ENCODE results near the gene MC1R. TPM values are rescaled to one million over a fixed set of nuclear protein-coding genes. Genes with fewer than 3 reads are reported as not detected.
"Not testable (repeated sequence)": the region's sequence is repeated elsewhere in the genome, so short reads cannot be mapped to it uniquely, and the experiment has no call there.

The MC1R gene
- total RNA-seq, 4 donors from 2014 or later, result 2.0 to 5.0 (median 2.9) TPM

DNA sequence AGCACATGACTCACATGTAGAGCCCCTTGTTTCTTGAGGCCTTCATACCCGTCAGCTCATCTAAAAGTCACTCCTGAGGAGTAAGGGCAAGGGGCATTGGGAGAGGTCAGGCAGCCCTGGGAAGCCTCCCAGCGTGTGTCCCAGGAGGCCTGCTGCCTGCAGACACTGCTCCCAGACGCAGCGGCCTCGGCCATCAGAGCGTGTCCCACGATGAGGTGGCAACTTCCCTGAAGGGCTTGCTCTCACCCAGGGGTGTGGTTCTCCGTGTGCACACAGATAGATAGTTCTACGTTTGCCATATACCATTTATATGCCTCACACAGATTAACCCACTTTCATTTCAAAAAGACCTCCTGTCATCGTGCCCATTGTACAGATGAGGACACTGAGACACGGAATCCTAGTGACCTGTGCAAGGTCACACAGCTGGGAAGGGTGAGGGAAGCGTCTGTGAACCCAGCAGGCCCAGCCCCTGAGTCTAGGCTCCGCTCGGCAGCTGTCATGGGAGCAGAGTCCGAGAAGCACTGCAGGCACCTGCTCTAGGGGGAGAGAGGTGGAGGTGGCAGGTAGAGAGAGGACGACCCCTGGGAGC lies 12.7 kb downstream of the MC1R start:
- DNase-seq (ENCODE audit: extremely low spot score), result no peak
- Histone ChIP-seq H3K27ac (replicated peaks in 1 of 4) (no peak overlapping the region), H3K27me3 (peaks cover 0 to 56% (median 9%) of the 10 kb centered on the region in 4 donors), H3K4me1 (peaks cover 3 to 5% (median 4%) of the 10 kb centered on the region in 4 donors), H3K36me3 (peaks cover 0 to 3% (median 0%) of the 10 kb centered on the region in 4 donors), H3K9me3 (no peaks in the 10 kb centered on the region), H3K4me3 (no peak overlapping the region)
- WGBS, result 78% methylated on average over 12 of the region's 16 CpGs
- intact Hi-C loops (cut with DNase I), result no loop called here
- TF ChIP-seq, protein P1, sequence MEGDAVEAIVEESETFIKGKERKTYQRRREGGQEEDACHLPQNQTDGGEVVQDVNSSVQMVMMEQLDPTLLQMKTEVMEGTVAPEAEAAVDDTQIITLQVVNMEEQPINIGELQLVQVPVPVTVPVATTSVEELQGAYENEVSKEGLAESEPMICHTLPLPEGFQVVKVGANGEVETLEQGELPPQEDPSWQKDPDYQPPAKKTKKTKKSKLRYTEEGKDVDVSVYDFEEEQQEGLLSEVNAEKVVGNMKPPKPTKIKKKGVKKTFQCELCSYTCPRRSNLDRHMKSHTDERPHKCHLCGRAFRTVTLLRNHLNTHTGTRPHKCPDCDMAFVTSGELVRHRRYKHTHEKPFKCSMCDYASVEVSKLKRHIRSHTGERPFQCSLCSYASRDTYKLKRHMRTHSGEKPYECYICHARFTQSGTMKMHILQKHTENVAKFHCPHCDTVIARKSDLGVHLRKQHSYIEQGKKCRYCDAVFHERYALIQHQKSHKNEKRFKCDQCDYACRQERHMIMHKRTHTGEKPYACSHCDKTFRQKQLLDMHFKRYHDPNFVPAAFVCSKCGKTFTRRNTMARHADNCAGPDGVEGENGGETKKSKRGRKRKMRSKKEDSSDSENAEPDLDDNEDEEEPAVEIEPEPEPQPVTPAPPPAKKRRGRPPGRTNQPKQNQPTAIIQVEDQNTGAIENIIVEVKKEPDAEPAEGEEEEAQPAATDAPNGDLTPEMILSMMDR (IDR thresholded peaks at IDR 0.05), result no peak

DNA sequence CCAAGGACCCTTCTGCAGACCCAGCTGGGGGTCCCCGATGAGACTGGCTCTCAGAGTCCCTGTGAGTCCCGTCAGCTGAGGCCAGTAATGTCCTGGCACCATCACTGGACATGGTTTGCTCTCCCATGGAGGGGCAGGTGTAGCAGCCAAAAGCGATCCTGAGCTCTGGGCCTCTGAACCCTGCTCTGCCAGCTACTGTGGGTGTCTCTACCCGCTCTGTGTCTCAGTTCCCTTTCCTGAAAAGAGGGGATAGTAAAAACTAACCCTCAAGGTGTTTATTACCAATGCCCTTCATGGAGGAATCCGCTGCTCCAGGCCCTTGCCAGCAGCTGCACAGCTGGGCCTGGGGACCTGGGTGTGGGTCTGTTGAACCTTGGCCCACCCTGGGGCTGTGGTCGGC lies 13.3 kb downstream of the MC1R start:
- intact Hi-C loops (cut with DNase I), result no loop called here
- peaks cover 0 to 51% (median 9%) of the 10 kb centered on the region in 4 donors for H3K27me3 ChIP-seq
- H3K36me3 ChIP-seq, result peaks cover 0 to 3% (median 0%) of the 10 kb centered on the region in 4 donors
- TF ChIP-seq POLR2A (IDR thresholded peaks at IDR 0.05; ENCODE audit: low read depth), result no peak
- no peak for TF ChIP-seq POLR2AphosphoS5 (IDR thresholded peaks at IDR 0.05)
- TF ChIP-seq EP300 (IDR thresholded peaks at IDR 0.05), result no peak
- TF ChIP-seq, protein P1 (IDR thresholded peaks at IDR 0.05), result no peak
- DNase-seq (ENCODE audit: extremely low spot score), result no peak
- H3K27ac ChIP-seq (replicated peaks in 1 of 4), result no peak overlapping the region
- H3K4me1 ChIP-seq, result no peaks in the 10 kb centered on the region
- H3K9me3 ChIP-seq, result no peaks in the 10 kb centered on the region
- WGBS, result 100% methylated on average over 3 of the region's 6 CpGs
- H3K4me3 ChIP-seq, result no peak overlapping the region

DNA sequence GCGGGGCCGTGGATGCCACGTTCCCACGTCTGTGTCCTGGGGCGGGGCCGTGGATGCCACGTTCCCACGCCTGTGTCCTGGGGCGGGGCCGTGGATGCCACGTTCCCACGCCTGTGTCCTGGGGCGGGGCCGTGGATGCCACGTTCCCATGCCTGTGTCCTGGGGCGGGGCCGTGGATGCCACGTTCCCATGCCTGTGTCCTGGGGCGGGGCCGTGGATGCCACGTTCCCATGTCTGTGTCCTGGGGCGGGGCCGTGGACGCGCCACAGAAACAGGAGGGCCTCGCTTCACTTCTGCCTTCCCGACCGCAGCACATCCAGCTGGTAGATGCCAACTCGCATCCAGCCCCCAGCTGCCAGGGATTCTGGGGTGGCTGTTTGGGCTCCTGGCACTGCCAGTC lies 15.4 kb downstream of the MC1R start:
- DNase-seq (ENCODE audit: extremely low spot score); H3K4me3 ChIP-seq; H3K4me1 ChIP-seq; intact Hi-C loops (cut with DNase I); H3K36me3 ChIP-seq; H3K27ac ChIP-seq (replicated peaks in 1 of 4); H3K9me3 ChIP-seq: not testable (repeated sequence)
- WGBS, result 100% methylated on average over 1 of the region's 29 CpGs
- H3K27me3 ChIP-seq, result peaks cover 0 to 37% (median 5%) of the 10 kb centered on the region in 4 donors

DNA sequence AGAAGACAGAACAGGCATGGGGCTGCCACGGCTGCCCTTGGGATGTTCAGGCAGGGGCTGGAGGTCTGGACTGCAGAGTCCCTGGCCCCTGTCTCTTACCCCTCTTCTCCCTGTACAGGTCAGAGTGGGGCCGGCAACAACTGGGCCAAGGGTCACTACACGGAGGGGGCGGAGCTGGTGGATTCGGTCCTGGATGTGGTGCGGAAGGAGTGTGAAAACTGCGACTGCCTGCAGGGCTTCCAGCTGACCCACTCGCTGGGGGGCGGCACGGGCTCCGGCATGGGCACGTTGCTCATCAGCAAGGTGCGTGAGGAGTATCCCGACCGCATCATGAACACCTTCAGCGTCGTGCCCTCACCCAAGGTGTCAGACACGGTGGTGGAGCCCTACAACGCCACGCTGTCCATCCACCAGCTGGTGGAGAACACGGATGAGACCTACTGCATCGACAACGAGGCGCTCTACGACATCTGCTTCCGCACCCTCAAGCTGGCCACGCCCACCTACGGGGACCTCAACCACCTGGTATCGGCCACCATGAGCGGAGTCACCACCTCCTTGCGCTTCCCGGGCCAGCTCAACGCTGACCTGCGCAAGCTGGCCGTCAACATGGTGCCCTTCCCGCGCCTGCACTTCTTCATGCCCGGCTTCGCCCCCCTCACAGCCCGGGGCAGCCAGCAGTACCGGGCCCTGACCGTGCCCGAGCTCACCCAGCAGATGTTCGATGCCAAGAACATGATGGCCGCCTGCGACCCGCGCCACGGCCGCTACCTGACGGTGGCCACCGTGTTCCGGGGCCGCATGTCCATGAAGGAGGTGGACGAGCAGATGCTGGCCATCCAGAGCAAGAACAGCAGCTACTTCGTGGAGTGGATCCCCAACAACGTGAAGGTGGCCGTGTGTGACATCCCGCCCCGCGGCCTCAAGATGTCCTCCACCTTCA lies 16.2 kb downstream of the MC1R start:
- no peak overlapping the region for H3K4me3 ChIP-seq
- intact Hi-C loops (cut with DNase I), result no loop called here
- TF ChIP-seq POLR2AphosphoS5 (IDR thresholded peaks at IDR 0.05) (no peak), POLR2A (IDR thresholded peaks at IDR 0.05; ENCODE audit: low read depth) (no peak), EP300 (IDR thresholded peaks at IDR 0.05) (no peak)
- TF ChIP-seq, protein P1 (IDR thresholded peaks at IDR 0.05), result no peak
- H3K36me3 ChIP-seq, result peaks cover 0 to 3% (median 0%) of the 10 kb centered on the region in 4 donors
- H3K4me1 ChIP-seq, result no peaks in the 10 kb centered on the region
- no peak overlapping the region for H3K27ac ChIP-seq (replicated peaks in 1 of 4)
- no peak for DNase-seq (ENCODE audit: extremely low spot score)
- H3K27me3 ChIP-seq, result peaks cover 0 to 29% (median 2%) of the 10 kb centered on the region in 4 donors
- no peaks in the 10 kb centered on the region for H3K9me3 ChIP-seq
- 97% methylated on average over 44 of the region's 61 CpGs for WGBS

DNA sequence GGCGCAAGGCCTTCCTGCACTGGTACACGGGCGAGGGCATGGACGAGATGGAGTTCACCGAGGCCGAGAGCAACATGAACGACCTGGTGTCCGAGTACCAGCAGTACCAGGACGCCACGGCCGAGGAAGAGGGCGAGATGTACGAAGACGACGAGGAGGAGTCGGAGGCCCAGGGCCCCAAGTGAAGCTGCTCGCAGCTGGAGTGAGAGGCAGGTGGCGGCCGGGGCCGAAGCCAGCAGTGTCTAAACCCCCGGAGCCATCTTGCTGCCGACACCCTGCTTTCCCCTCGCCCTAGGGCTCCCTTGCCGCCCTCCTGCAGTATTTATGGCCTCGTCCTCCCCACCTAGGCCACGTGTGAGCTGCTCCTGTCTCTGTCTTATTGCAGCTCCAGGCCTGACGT lies 17.0 kb downstream of the MC1R start:
- H3K4me3 ChIP-seq; H3K27ac ChIP-seq (replicated peaks in 1 of 4); H3K36me3 ChIP-seq; H3K9me3 ChIP-seq; DNase-seq (ENCODE audit: extremely low spot score); H3K4me1 ChIP-seq; intact Hi-C loops (cut with DNase I): not testable (repeated sequence)
- H3K27me3 ChIP-seq, result peaks cover 0 to 21% (median 0%) of the 10 kb centered on the region in 4 donors
- 93% methylated on average over 27 of the region's 27 CpGs for WGBS
